ENCODE measurements around the gene CARD11. TPM values are rescaled to one million over a fixed set of nuclear protein-coding genes. Genes with fewer than 3 reads are reported as not detected.

The CARD11 gene
- polyA plus RNA-seq, 1 donor from 2014 or later = not detected

- Histone ChIP-seq H3K27me3 (ENCODE audit: insufficient read depth, low read depth, low read length) (no peaks in the 10 kb centered on the region), H3K4me3 (ENCODE audit: low read length) (no peak overlapping the region), H3K9me2 (ENCODE audit: insufficient read depth, low read length) (no peaks in the 10 kb centered on the region), H3K36me3 (ENCODE audit: insufficient read depth, low read length) (no peaks in the 10 kb centered on the region), H2AFZ (ENCODE audit: low read depth, low read length) (no peak overlapping the region), H3K27ac (ENCODE audit: low read length) (no peak overlapping the region), H4K20me1 (ENCODE audit: insufficient read depth) (no peaks in the 10 kb centered on the region), H3K4me2 (ENCODE audit: low read length) (no peak overlapping the region), H3K79me2 (replicated peaks; ENCODE audit: insufficient read depth, low read length) (no peaks in the 10 kb centered on the region), H3F3A (ENCODE audit: insufficient read depth, low read length, poor library complexity, severe bottlenecking) (no peaks in the 10 kb centered on the region), H3K9me3 (ENCODE audit: low read length) (no peaks in the 10 kb centered on the region), H3K9ac (ENCODE audit: low read length) (no peak overlapping the region)
- TF ChIP-seq TAF1 (IDR thresholded peaks at IDR 0.05; ENCODE audit: low read depth) (no peak), SMC3 (conservative IDR thresholded peaks at IDR 0.05; ENCODE audit: poor library complexity) (no peak), MXI1 (conservative IDR thresholded peaks at IDR 0.05; ENCODE audit: poor library complexity, severe bottlenecking) (no peak), POLR2AphosphoS5 (IDR thresholded peaks at IDR 0.05) (no peak), RAD21 (conservative IDR thresholded peaks at IDR 0.05) (no peak), EP300 (conservative IDR thresholded peaks at IDR 0.05; ENCODE audit: poor library complexity, severe bottlenecking) (no peak), CTCF (IDR thresholded peaks at IDR 0.05; ENCODE audit: poor library complexity, severe bottlenecking) (no peak), REST (IDR thresholded peaks at IDR 0.05; ENCODE audit: borderline replicate concordance) (no peak), EZH2 (IDR thresholded peaks at IDR 0.05; ENCODE audit: borderline replicate concordance, insufficient read depth, low read length, poor library complexity, severe bottlenecking) (no peak)
Observed at GRCh38 chr7:2979951-2980350, 63.7 kb downstream of the CARD11 start.

GRCh38 chr7:2979201-2979631, 64.5 kb downstream of the CARD11 start:
- TF ChIP-seq SMC3 (conservative IDR thresholded peaks at IDR 0.05; ENCODE audit: poor library complexity) (no peak), MXI1 (conservative IDR thresholded peaks at IDR 0.05; ENCODE audit: poor library complexity, severe bottlenecking) (no peak), REST (IDR thresholded peaks at IDR 0.05; ENCODE audit: borderline replicate concordance) (no peak), RAD21 (conservative IDR thresholded peaks at IDR 0.05) (no peak)
- Histone ChIP-seq H3K27me3 (ENCODE audit: insufficient read depth, low read depth, low read length) (no peaks in the 10 kb centered on the region), H3K9ac (ENCODE audit: low read length) (no peak overlapping the region), H2AFZ (ENCODE audit: low read depth, low read length) (no peak overlapping the region), H3K9me2 (ENCODE audit: insufficient read depth, low read length) (no peaks in the 10 kb centered on the region), H3K36me3 (ENCODE audit: insufficient read depth, low read length) (no peaks in the 10 kb centered on the region), H3K4me3 (ENCODE audit: low read length) (no peak overlapping the region), H3K27ac (ENCODE audit: low read length) (no peak overlapping the region), H3F3A (ENCODE audit: insufficient read depth, low read length, poor library complexity, severe bottlenecking) (no peaks in the 10 kb centered on the region), H4K20me1 (ENCODE audit: insufficient read depth) (no peaks in the 10 kb centered on the region), H3K4me2 (ENCODE audit: low read length) (no peak overlapping the region), H3K9me3 (ENCODE audit: low read length) (no peaks in the 10 kb centered on the region), H3K79me2 (replicated peaks; ENCODE audit: insufficient read depth, low read length) (no peaks in the 10 kb centered on the region)
